Activated T-cell treated with anti-CD3 and anti-CD28 coated beads, Interleukin-2, amount 50 U/mL, for 24 hours (primary cell): ENCODE measurements around the gene KLF9.

Source experiments
- DNase-seq: peaks from one replicate; pipeline ENCODE4 v3.0.0-alpha.2; 2020
- H3K27ac Mint-ChIP-seq: 2 replicates; pipeline ENCODE4 v1.8.0; 2020; ENCODE audit warnings: mild to moderate bottlenecking, mixed read lengths
- H3K27me3 Mint-ChIP-seq: 2 replicates; pipeline ENCODE4 v1.8.0; 2020; ENCODE audit warnings: mixed read lengths
- H3K36me3 Mint-ChIP-seq: 2 replicates; pipeline ENCODE4 v1.8.0; 2020; ENCODE audit warnings: low read depth, mixed read lengths
- H3K4me1 Mint-ChIP-seq: 2 replicates; pipeline ENCODE4 v1.8.0; 2020; ENCODE audit warnings: low read depth, mixed read lengths
- H3K4me3 Mint-ChIP-seq: 2 replicates; pipeline ENCODE4 v1.8.0; 2020; ENCODE audit warnings: mild to moderate bottlenecking, moderate library complexity, mixed read lengths
- H3K9me3 Mint-ChIP-seq: 2 replicates; pipeline ENCODE4 v1.8.0; 2020; ENCODE audit warnings: mixed read lengths

KLF9 gene

GRCh38 chr9:70415041-70415440 is 584 bp upstream of the KLF9 start:
- Mint-ChIP-seq H3K27ac (no peak overlapping the region), H3K4me3 (peak overlapping the region; percentile 92), H3K36me3 (peaks cover 26% of the 10 kb centered on the region), H3K4me1 (peaks cover 46% of the 10 kb centered on the region), H3K27me3 (no peaks in the 10 kb centered on the region), H3K9me3 (no peaks in the 10 kb centered on the region)
- DNase-seq: no peak

GRCh38 chr9:70413464-70413798 is 1.0 kb downstream of the KLF9 start:
- H3K4me1 Mint-ChIP-seq: peaks cover 49% of the 10 kb centered on the region
- DNase-seq: no peak
- H3K27me3 Mint-ChIP-seq: no peaks in the 10 kb centered on the region
- peak overlapping the region; percentile 92 for H3K4me3 Mint-ChIP-seq
- peaks cover 25% of the 10 kb centered on the region for H3K36me3 Mint-ChIP-seq
- H3K9me3 Mint-ChIP-seq: no peaks in the 10 kb centered on the region
- H3K27ac Mint-ChIP-seq: peak overlapping the region; percentile 100

GRCh38 chr9:70412832-70413463 is 1.5 kb downstream of the KLF9 start:
- H3K4me3 Mint-ChIP-seq: peak overlapping the region; percentile 92
- peaks cover 29% of the 10 kb centered on the region for H3K36me3 Mint-ChIP-seq
- no peaks in the 10 kb centered on the region for H3K9me3 Mint-ChIP-seq
- H3K4me1 Mint-ChIP-seq: peaks cover 49% of the 10 kb centered on the region
- DNase-seq: no peak
- H3K27ac Mint-ChIP-seq: peak overlapping the region; percentile 99
- no peaks in the 10 kb centered on the region for H3K27me3 Mint-ChIP-seq

- H3K4me3 Mint-ChIP-seq: peak overlapping the region; percentile 92
- H3K4me1 Mint-ChIP-seq: peaks cover 55% of the 10 kb centered on the region
- peaks cover 31% of the 10 kb centered on the region for H3K36me3 Mint-ChIP-seq
- H3K27ac Mint-ChIP-seq: peak overlapping the region; percentile 99
- no peaks in the 10 kb centered on the region for H3K27me3 Mint-ChIP-seq
- DNase-seq: peak; percentile 81
- no peaks in the 10 kb centered on the region for H3K9me3 Mint-ChIP-seq
Measured at GRCh38 chr9:70411930-70412831, 2.3 kb downstream of the KLF9 start.

GRCh38 chr9:70411121-70411929 is 3.1 kb downstream of the KLF9 start:
- Mint-ChIP-seq H3K27ac (peak overlapping the region; percentile 99), H3K36me3 (peaks cover 31% of the 10 kb centered on the region), H3K9me3 (no peaks in the 10 kb centered on the region), H3K4me1 (peaks cover 64% of the 10 kb centered on the region), H3K4me3 (peak overlapping the region; percentile 92), H3K27me3 (no peaks in the 10 kb centered on the region)
- peak; percentile 69 for DNase-seq

GRCh38 chr9:70410368-70410767 is 4.1 kb downstream of the KLF9 start:
- no peaks in the 10 kb centered on the region for H3K27me3 Mint-ChIP-seq
- H3K4me1 Mint-ChIP-seq: peaks cover 73% of the 10 kb centered on the region
- peak overlapping the region; percentile 92 for H3K4me3 Mint-ChIP-seq
- peaks cover 34% of the 10 kb centered on the region for H3K36me3 Mint-ChIP-seq
- no peak for DNase-seq
- H3K9me3 Mint-ChIP-seq: no peaks in the 10 kb centered on the region
- peak overlapping the region; percentile 99 for H3K27ac Mint-ChIP-seq

GRCh38 chr9:70409800-70410199 is 4.7 kb downstream of the KLF9 start:
- Mint-ChIP-seq H3K27me3 (no peaks in the 10 kb centered on the region), H3K9me3 (no peaks in the 10 kb centered on the region), H3K36me3 (peaks cover 36% of the 10 kb centered on the region), H3K4me1 (peaks cover 73% of the 10 kb centered on the region), H3K27ac (peak overlapping the region; percentile 99), H3K4me3 (peak overlapping the region; percentile 92)
- no peak for DNase-seq

GRCh38 chr9:70409280-70409679 is 5.2 kb downstream of the KLF9 start:
- Mint-ChIP-seq H3K4me3 (peak overlapping the region; percentile 92), H3K9me3 (no peaks in the 10 kb centered on the region), H3K27ac (peak overlapping the region; percentile 79), H3K27me3 (no peaks in the 10 kb centered on the region), H3K36me3 (peaks cover 36% of the 10 kb centered on the region), H3K4me1 (peaks cover 70% of the 10 kb centered on the region)
- DNase-seq: no peak

GRCh38 chr9:70408393-70409040 is 5.9 kb downstream of the KLF9 start:
- Mint-ChIP-seq H3K27ac (peak overlapping the region; percentile 94), H3K9me3 (no peaks in the 10 kb centered on the region), H3K4me3 (no peak overlapping the region), H3K36me3 (peaks cover 33% of the 10 kb centered on the region), H3K4me1 (peaks cover 74% of the 10 kb centered on the region), H3K27me3 (no peaks in the 10 kb centered on the region)
- DNase-seq: no peak

- Mint-ChIP-seq H3K9me3 (no peaks in the 10 kb centered on the region), H3K4me1 (peaks cover 88% of the 10 kb centered on the region), H3K27me3 (no peaks in the 10 kb centered on the region), H3K4me3 (peak overlapping the region; percentile 72), H3K36me3 (peaks cover 25% of the 10 kb centered on the region), H3K27ac (peak overlapping the region; percentile 94)
- no peak for DNase-seq
Measured at GRCh38 chr9:70407081-70407503, 7.4 kb downstream of the KLF9 start.

GRCh38 chr9:70406434-70406862 is 8.0 kb downstream of the KLF9 start:
- DNase-seq: peak; percentile 46
- H3K27ac Mint-ChIP-seq: peak overlapping the region; percentile 94
- H3K4me1 Mint-ChIP-seq: peaks cover 86% of the 10 kb centered on the region
- H3K27me3 Mint-ChIP-seq: no peaks in the 10 kb centered on the region
- H3K9me3 Mint-ChIP-seq: no peaks in the 10 kb centered on the region
- peaks cover 21% of the 10 kb centered on the region for H3K36me3 Mint-ChIP-seq
- peak overlapping the region; percentile 72 for H3K4me3 Mint-ChIP-seq

GRCh38 chr9:70405808-70406433 is 8.5 kb downstream of the KLF9 start:
- DNase-seq: no peak
- no peaks in the 10 kb centered on the region for H3K27me3 Mint-ChIP-seq
- H3K27ac Mint-ChIP-seq: peak overlapping the region; percentile 94
- peak overlapping the region; percentile 72 for H3K4me3 Mint-ChIP-seq
- H3K9me3 Mint-ChIP-seq: no peaks in the 10 kb centered on the region
- peaks cover 17% of the 10 kb centered on the region for H3K36me3 Mint-ChIP-seq
- peaks cover 85% of the 10 kb centered on the region for H3K4me1 Mint-ChIP-seq

GRCh38 chr9:70404261-70404660 is 10.2 kb downstream of the KLF9 start:
- H3K36me3 Mint-ChIP-seq: peaks cover 12% of the 10 kb centered on the region
- H3K27ac Mint-ChIP-seq: peak overlapping the region; percentile 85
- DNase-seq: no peak
- peaks cover 86% of the 10 kb centered on the region for H3K4me1 Mint-ChIP-seq
- no peaks in the 10 kb centered on the region for H3K9me3 Mint-ChIP-seq
- H3K27me3 Mint-ChIP-seq: no peaks in the 10 kb centered on the region
- H3K4me3 Mint-ChIP-seq: no peak overlapping the region

- Mint-ChIP-seq H3K9me3 (no peaks in the 10 kb centered on the region), H3K27me3 (no peaks in the 10 kb centered on the region), H3K4me3 (no peak overlapping the region), H3K4me1 (peaks cover 90% of the 10 kb centered on the region), H3K27ac (peak overlapping the region; percentile 85), H3K36me3 (peaks cover 12% of the 10 kb centered on the region)
- DNase-seq: no peak
Measured at GRCh38 chr9:70403618-70404025, 10.8 kb downstream of the KLF9 start.
